Endothelial cell of hepatic sinusoid (primary cell): ENCODE data around the gene SLC38A4.
"Not testable (repeated sequence)": the region's sequence is repeated elsewhere in the genome, so short reads cannot be mapped to it uniquely, and the experiment has no call there.

ENCODE experiments used
- in situ Hi-C: cut with HindIII; loops from 2 replicates; pipeline ENCODE4 v1.10.0; 2017; ENCODE audit warnings: low sequenced_read_pairs

SLC38A4 gene, protein sequence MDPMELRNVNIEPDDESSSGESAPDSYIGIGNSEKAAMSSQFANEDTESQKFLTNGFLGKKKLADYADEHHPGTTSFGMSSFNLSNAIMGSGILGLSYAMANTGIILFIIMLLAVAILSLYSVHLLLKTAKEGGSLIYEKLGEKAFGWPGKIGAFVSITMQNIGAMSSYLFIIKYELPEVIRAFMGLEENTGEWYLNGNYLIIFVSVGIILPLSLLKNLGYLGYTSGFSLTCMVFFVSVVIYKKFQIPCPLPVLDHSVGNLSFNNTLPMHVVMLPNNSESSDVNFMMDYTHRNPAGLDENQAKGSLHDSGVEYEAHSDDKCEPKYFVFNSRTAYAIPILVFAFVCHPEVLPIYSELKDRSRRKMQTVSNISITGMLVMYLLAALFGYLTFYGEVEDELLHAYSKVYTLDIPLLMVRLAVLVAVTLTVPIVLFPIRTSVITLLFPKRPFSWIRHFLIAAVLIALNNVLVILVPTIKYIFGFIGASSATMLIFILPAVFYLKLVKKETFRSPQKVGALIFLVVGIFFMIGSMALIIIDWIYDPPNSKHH

DNA sequence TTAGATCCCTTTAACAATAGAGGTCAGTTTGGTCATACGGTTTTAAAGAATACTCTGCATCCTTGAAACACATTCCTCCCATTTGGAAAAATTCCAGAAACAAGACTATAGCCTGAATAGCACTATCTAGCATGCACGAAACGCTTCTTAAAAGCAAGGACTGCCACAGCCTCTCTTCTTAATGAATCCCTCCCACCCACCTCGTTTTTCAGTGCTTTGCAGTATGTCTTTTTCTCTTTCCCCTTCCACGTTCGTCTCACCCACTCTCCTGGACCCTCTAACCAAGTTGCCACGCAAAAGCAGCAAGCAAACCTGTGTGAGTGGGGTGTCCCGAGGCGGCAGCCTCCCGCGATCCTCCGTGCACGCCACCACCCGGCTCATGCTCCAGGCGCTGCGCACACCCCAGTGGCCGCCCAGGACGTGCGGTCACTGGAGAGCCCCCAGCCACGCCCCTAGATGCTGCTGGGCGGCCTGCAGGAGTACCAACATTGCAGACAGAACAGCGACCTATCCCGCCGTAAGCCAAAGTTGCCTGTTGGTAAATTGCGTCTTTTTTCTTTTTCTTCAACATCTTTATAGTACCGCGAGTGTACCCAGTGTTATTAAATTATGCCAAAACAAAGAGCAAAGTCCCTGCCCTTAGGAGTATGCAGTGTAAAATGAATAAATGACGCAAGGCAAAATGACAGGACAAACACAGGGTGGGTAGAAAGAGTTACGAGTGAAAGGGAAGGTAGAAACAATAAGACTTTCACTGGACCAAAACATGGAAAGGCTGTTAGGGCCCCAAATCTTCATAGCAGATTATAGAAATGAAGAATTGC is at the start of gene SLC38A4:
SLC38A4 (minus strand) TSS at position 407 of the 824 bp plus-strand sequence. CDS start 32,926 bp downstream, outside the sequence.
- in situ Hi-C loops = no loop called here

DNA sequence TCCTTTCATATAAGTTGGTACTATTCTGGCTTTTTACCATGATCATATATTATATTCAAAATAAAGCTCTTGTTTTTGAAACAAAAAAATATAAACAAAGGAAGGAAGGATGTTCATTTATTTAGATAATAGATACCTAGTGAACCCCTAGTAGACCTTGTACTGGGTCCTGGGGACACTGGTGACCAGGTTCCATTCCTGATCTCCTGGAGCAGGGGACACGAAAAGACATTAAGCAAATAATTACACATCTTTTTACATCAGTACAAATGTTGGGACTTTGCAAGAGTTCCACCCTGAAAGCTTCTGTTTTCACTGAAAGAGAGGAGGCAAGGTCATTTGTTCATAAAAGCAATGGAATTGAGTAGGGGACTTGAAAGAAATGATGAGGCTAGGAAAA is 49.3 kb upstream of the SLC38A4 start:
- in situ Hi-C loops = no loop called here

DNA sequence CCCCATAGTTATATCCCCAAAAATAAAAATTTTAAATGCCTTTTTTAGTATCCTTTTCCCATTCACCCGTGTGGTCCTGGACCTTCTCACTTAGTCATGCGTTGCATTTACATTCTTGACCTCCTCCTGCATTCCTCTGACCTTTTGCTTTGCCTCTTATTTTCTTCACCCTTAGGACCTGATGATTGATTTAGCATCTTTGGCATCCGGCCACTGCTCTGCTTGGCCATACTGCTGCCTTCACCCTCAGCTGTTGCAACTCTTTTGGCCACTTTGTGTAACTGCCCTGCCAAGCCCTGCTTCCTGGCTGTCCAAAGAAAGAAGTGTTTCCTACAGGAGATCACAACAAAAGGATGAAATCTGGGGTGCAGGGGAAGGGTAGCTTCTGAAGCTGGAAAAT is 48.8 kb upstream of the SLC38A4 start:
- in situ Hi-C loops = no loop called here

DNA sequence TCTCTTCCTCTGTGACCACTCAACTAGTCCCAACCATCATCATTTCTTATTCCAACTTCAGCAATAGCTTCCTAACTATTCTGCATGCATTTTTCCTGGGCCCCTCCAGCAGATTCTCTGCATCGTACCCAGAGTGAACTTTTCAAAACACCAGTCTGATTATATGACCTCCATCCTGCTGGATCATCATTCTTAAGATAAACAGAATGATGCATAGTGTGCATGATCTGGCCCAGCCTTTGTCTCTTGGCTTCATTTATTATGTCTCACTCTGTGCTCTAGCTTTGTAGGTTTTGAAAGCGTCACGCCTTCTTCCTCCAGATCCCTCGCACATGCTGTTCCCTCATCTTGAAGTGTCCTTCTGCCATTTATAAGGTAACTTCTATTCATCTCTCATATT is 46.3 kb upstream of the SLC38A4 start:
- in situ Hi-C loops = no loop called here

DNA sequence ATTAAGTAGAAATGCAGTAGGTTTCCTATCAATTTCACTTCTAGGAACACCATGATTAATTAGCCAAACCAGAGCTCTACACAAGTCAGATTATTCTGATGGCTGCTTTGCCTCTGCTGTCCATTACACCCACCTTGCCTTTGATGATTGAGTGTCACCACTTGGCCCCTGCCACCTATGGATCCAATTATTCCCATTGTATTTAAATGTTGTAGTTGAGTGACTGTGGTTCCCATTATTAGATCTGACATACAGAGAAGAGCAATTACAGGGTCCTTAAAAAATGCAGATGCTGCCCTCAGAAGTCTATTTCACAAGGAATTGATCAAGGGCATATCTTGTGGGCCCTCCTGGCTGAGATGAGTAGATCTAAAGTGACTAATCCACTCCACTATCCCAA is 39.5 kb upstream of the SLC38A4 start:
- in situ Hi-C loops = no loop called here

DNA sequence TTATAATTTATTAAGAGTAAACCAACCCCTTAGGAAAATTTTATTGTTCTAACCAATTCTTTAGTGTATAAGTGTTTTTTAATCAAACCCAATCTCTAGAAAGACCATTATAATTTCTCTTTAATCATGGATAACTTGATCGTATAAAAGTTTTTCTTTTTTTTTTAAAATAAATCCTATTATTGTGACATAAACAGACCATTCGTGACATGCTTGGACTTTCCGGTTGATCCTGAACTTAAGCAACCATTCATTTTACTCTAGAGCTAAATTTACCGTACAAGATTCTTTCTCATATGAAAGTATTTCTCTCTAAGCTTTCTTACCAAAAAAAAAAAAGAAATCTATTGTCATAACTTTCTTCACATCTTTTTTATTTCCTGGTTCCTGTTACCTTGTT is 32.6 kb upstream of the SLC38A4 start:
- in situ Hi-C loops = no loop called here

DNA sequence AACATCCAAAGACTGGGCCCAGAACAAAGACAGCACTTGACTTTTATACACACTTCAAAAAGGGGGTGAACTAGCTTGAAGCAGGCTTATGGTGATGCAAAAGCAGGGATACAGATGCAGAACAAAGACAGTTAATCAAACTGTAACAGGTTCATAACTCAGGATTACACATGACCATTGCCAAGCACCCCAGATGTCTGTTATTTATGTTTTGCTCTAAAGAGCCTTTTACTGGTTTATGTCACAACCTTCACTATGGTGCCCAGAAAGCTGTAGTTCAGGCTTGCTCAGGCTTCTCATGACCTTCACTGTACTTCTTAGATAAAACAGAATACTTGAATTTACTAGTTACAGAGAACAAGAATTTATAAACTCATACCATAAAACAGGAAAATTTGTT is 31.7 kb upstream of the SLC38A4 start:
- in situ Hi-C loops = no loop called here

DNA sequence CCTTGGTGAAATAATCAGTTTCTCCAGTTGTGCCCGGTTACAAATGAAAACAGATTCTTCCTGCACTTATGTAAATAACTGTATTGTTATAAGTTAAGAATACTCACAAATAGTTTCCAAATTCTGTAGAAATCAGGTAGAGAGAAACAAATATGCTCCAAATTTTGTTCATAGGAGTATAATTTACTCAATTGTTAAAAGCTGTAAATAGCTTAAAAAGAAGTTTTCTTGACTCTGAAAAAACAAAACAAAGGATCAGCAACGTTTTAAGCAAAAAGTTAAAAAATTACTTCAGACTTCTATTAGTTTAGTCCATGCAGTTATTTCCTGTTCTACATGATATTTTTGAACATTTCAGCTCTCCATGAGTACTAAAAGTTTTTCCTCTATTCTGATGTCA is 30.0 kb upstream of the SLC38A4 start:
- in situ Hi-C loops = no loop called here

DNA sequence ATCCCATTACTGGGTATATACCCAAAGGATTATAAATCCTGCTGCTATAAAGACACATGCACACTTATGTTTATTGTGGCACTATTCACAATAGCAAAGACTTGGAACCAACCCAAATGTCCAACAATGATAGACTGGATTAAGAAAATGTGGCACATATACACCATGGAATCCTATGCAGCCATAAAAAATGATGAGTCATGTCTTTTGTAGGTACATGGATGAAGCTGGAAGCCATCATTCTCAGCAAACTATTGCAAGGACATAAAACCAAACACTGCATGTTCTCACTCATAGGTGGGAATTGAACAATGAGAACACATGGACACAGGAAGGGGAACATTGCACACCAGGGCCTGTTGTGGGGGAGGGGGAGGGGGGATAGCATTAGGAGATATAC is 28.4 kb upstream of the SLC38A4 start:
- in situ Hi-C loops = not testable (repeated sequence)

DNA sequence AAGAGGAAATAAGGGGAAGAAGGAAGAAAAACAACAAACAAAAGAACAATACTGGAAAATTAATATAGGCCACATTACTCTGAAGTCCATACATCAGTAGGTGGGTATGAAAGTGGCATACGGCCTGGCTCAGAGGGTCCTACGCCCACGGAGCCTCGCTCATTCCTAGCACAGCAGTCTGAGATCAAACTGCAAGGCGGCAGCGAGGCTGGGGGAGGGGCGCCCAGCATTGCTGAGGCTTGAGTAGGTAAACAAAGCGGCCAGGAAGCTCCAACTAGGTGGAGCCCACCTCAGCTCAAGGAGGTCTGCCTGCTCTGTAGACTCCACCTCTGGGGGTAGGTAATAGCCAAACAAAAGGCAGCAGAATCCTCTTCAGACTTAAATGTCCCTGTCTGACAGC is 23.0 kb upstream of the SLC38A4 start:
- in situ Hi-C loops = not testable (repeated sequence)

DNA sequence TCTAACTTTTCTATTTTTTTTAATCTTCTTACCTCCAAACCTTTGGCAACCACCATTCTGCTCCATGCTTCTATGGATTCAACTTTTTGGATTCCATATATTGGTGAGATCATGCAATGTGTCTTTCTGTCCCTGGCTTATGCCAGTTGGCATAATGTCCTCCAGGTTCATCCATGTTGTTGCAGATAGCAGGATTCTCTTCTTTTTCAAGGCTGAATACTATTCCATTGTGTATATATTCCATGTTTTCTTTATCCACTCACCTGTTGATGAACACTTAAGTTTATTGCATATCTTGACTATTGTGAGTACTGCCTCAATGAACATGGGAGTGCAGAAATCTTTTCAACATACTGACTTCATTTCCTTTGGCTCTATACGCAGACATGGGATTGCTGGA is 21.2 kb upstream of the SLC38A4 start:
- in situ Hi-C loops = no loop called here

DNA sequence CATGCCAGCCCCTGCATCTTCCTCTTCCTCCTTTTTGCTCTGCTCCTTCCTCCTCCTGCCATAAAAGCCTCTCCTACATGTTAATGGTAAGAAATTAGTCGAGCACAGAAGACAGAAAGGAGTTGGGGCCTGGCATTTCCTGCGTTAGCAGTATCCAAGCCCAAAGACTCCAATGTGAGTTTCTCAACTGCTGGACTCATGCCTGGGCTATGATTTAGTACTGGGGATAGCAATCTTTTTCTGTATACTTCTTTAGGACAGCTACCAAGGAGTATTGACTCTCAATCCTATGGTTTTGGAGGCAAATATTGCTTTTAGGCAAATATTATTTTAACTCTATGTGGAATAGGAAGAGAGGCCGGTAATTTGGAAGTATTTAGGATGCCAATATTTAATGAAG is 18.0 kb upstream of the SLC38A4 start:
- in situ Hi-C loops = no loop called here

DNA sequence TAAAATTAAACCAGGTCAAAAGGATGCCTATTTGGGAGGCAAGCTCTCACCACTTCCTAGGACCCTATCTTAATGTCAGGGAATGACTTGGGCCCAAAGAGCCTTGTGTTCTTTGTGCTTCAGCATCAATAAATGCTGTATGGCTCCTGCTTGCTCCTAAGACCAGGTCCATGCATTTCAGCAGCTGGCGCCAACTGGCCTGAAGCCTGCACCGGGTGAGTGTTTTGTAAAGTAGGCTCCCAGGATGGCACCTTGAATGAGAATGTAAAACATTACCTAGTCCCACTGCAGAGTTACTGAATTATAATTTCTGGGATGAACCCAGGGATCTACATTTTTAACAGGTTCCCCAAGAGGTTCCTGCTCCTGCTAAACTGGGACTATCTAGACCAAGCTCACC is 16.1 kb upstream of the SLC38A4 start:
- in situ Hi-C loops = no loop called here

DNA sequence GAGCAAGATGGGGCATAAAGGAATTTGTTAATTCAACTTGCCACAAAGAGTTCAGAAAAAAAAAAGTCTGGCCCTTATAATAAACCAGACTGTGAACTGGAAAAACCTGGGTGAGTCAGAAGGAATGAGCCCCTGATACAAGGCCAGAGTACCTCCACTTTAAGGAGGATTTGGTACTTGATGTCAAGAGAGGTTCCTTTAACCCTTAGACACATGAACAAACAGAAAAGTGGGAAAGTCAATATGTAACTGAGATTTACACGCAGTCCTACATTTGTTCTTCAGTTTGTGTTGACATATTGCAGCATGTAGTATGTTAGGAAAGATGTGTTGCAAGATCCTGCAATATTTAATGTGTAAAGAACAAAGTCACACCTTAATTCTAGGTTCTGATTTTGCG is 14.2 kb upstream of the SLC38A4 start:
- in situ Hi-C loops = no loop called here

DNA sequence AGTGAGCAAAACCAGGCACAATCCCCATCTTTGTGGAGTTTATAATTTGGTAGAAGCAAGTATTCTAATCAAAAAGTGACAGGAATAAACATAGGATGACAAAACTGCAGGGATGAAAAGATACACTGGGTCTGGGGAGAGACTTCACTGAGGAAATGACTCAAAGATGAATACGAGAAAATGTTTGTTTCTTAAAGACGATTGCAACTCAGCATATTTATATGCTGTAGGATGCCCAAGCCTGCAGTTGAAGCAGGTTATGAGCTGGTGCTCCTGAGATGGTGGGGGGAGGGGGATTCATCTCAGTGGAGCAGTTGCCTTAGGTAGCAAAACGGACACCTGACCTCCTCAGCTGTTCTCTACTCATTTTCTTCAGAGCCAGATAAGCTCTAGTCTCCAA is 13.4 kb upstream of the SLC38A4 start:
- in situ Hi-C loops = no loop called here

DNA sequence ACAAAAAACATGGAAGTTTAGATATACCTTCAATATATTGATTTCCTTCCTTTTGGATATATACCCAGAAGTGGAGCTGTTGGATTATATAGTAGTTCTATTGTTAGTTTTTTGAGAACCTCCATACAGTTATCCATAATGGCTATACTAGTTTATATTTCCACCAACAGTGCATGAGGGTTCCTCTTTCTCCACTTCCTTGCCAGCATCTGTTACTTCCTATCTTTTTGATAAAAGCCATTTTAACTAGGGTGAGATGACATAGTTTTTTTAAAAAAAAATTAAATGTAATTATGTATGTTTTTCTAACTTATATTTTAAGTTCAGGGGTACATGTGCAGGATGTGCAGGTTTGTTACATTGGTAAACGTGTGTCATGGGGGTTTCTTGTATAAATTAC is 10.0 kb upstream of the SLC38A4 start:
- in situ Hi-C loops = no loop called here

DNA sequence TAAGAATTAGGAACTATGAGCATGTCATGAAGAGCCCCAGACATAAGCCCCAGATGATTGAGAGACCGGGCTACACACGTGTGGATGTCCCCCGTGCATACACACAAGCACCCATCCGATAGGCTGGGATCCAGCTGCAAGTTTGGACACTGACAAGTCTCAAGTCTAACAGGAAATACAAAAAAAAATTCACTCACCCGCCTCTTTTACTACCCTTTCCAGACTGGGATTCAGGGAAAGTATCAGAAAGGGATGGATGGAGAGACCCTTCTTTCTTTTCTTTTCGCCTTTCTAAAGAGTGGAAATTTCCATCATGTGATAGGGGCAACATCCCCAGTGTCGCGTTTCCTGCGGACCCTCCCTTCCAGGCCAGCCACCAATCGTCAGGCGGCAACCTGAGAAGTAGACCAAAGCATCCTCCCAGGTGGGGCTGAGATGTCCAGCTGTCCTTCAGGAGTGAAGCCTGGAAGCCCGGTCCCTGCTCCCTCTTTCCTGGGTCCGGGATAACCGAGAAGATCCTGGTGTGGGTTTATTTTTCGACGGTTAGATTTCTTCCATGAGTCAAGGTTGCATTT is 6.4 kb upstream of the SLC38A4 start:
- in situ Hi-C loops = no loop called here

DNA sequence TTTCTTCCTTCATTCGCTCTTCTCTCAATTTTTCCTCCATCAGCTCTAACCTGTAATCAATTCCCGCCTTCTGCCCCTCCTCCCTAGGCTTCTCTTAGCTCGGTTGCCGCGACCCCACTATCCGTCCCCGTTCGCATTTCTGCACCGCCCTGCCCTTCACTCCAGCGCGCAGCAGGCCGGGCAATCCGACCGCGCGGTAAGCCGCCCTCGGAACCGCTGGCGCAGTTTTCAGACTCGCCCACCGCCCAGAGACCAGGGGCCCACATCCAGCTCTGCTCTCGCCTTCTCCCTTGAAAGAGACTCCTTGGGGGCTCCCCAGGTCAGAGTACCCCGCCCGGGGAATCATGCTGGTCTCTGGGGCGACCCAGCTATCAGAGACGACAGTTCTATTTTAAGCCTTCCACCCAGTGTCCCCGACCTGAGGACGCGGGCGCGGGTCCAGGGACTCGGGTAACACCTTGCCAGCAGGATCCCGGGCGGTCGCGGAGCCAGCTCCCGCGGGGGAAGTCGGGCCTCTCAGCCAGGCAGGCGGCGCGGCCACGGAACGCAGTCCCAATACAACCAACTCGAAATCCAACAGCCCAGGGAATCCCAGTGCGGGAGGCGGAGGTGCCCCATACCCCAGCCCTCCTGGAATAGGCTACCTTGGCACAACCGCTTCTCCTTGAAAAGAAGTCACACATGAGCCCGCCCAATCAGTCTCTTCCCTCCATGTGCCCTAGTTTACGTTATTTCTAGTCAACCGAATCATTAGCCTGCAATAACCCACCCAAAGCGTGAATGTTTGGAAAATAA is 5.7 kb upstream of the SLC38A4 start:
- in situ Hi-C loops = no loop called here

DNA sequence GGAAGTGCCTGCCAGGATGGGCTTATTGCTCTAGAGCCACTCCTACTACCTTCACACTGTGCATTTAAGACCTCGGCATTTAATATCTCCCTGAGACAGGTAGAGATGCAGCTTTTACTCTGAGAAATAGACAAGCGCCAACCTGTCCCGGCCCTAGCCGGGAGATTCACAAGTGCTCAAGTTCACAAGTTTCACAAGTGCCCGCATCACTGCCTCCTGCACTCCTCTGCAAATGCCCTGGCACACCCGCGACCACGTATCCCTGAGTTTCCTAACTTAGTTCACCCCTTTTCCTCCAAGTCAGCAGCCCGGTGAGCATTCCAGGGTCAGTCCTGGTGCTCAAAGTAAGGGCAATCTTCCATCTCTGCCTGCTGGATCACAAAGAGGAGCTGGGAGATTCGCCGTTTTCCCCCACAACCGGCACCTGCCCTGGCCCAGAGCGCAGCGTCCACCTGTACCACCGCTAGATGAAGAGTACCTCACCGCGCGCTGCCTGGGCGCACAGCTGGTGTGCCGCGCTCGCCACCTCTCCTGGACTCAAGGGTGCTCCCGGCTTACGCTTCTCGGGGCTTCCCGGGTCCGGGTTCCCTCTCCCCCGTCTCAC is 5.0 kb upstream of the SLC38A4 start:
- in situ Hi-C loops = no loop called here

DNA sequence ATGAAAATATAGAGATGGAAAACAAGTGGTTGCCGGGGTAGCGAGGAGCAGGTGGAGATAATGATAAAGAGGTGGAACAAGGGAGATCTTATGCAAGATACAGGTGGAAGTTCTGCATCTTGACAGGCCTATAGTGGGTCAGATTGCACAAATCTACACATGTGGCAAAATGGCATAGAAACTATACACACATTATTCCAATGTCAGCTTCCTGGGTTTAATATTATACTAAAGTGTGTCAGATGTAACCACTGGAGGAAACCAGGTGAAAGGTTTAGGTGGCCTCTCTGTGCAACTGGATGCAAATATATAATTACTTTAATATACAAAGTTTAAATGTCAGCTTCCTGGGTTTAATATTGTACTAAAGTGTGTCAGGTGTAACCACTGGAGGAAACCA is 1.1 kb downstream of the SLC38A4 start:
- in situ Hi-C loops = no loop called here
